HepG2 (cell line): ENCODE data around the gene STEAP1B. TPM values are rescaled to one million over a fixed set of nuclear protein-coding genes. Genes with fewer than 3 reads are reported as not detected.

ENCODE experiments used
- CEBPB ChIP-seq: IDR thresholded peaks from 2 replicates; pipeline ENCODE4 v1.6.1; 2011; ENCODE audit warnings: low read depth, low read length, improper control_type of control experiment, borderline replicate concordance
- CENPBD1 ChIP-seq: sonication (generic); formaldehyde crosslinking; IDR thresholded peaks from 2 replicates; pipeline ENCODE4 v1.8.0; 2022; ENCODE audit warnings: missing genetic modification reagents, low read depth, mild to moderate bottlenecking, borderline replicate concordance
- ERF ChIP-seq: IDR thresholded peaks from 2 replicates; pipeline ENCODE4 v1.6.1; 2018; ENCODE audit warnings: missing biosample characterization, missing genetic modification reagents
- FOSL2 ChIP-seq: sonication (generic); formaldehyde crosslinking; IDR thresholded peaks from 2 replicates; pipeline ENCODE4 v1.4.0; 2020; ENCODE audit warnings: missing genetic modification reagents
- FOXK1 ChIP-seq: sonication (generic); formaldehyde crosslinking; IDR thresholded peaks from 2 replicates; pipeline ENCODE4 v1.4.0; 2020; ENCODE audit warnings: low read depth, missing genetic modification reagents, borderline replicate concordance
- FOXO4 ChIP-seq: sonication (generic); formaldehyde crosslinking; conservative IDR thresholded peaks from 2 replicates; pipeline ENCODE4 v1.8.1; 2023; ENCODE audit warnings: missing genetic modification reagents
- KLF13 ChIP-seq: sonication (generic); formaldehyde crosslinking; IDR thresholded peaks from 2 replicates; pipeline ENCODE4 v1.4.0; 2020; ENCODE audit warnings: mild to moderate bottlenecking, missing genetic modification reagents
- MTF2 ChIP-seq: sonication (generic); formaldehyde crosslinking; IDR thresholded peaks from 2 replicates; pipeline ENCODE4 v1.5.0; 2020; ENCODE audit warnings: missing genetic modification reagents, borderline replicate concordance
- MYPOP ChIP-seq: sonication (generic); formaldehyde crosslinking; IDR thresholded peaks from 2 replicates; pipeline ENCODE4 v1.8.1; 2023; ENCODE audit warnings: mild to moderate bottlenecking, moderate library complexity, missing genetic modification reagents
- NAIF1 ChIP-seq: sonication (generic); formaldehyde crosslinking; IDR thresholded peaks from 2 replicates; pipeline ENCODE4 v1.5.0; 2020; ENCODE audit warnings: mild to moderate bottlenecking, missing genetic modification reagents, borderline replicate concordance
- NCOA5 ChIP-seq: sonication (generic); formaldehyde crosslinking; IDR thresholded peaks from 2 replicates; pipeline ENCODE4 v1.4.0; 2020; ENCODE audit warnings: missing genetic modification reagents
- NFRKB ChIP-seq: fragments of 450-650 bp; IDR thresholded peaks from 2 replicates; pipeline ENCODE4 v1.6.1; 2017
- PPARG ChIP-seq: conservative IDR thresholded peaks from 2 replicates; pipeline ENCODE4 v1.6.1; 2016; ENCODE audit warnings: missing biosample characterization, missing genetic modification reagents
- TAF15 ChIP-seq: fragments of 200-400 bp; formaldehyde crosslinking; IDR thresholded peaks from one replicate; pipeline ENCODE4 v1.6.1; 2018; ENCODE audit warnings: mild to moderate bottlenecking, low read depth, low read length; ENCODE audit not compliant: poor library complexity, severe bottlenecking
- TOE1 ChIP-seq: sonication (generic); formaldehyde crosslinking; IDR thresholded peaks from 2 replicates; pipeline ENCODE4 v1.4.0; 2020; ENCODE audit warnings: mild to moderate bottlenecking, missing genetic modification reagents
- ZFP36L2 ChIP-seq: sonication (generic); formaldehyde crosslinking; IDR thresholded peaks from 2 replicates; pipeline ENCODE4 v1.4.0; 2020; ENCODE audit warnings: missing genetic modification reagents
- ZKSCAN1 ChIP-seq: fragments of 150-350 bp; IDR thresholded peaks from 2 replicates; pipeline ENCODE4 v1.6.1; 2014; ENCODE audit warnings: low read length
- ZNF124 ChIP-seq: sonication (generic); formaldehyde crosslinking; IDR thresholded peaks from 2 replicates; pipeline ENCODE4 v1.4.0; 2020; ENCODE audit warnings: missing genetic modification reagents
- ZNF546 ChIP-seq: sonication (generic); formaldehyde crosslinking; conservative IDR thresholded peaks from 2 replicates; pipeline ENCODE4 v1.8.1; 2023; ENCODE audit warnings: mild to moderate bottlenecking, missing genetic modification reagents
- ZNF619 ChIP-seq: sonication (generic); formaldehyde crosslinking; IDR thresholded peaks from 2 replicates; pipeline ENCODE4 v1.4.0; 2020; ENCODE audit warnings: mild to moderate bottlenecking, missing genetic modification reagents
- ZNF746 ChIP-seq: sonication (generic); formaldehyde crosslinking; IDR thresholded peaks from 2 replicates; pipeline ENCODE4 v1.8.0; 2022; ENCODE audit warnings: mild to moderate bottlenecking, missing genetic modification reagents
- ZNF780A ChIP-seq: sonication (generic); formaldehyde crosslinking; IDR thresholded peaks from 2 replicates; pipeline ENCODE4 v1.8.0; 2022; ENCODE audit warnings: mild to moderate bottlenecking, missing genetic modification reagents, moderate library complexity
- ZSCAN29 ChIP-seq: sonication (generic); formaldehyde crosslinking; conservative IDR thresholded peaks from 2 replicates; pipeline ENCODE4 v1.4.0; 2020; ENCODE audit warnings: mild to moderate bottlenecking, missing genetic modification reagents
- polyA plus RNA-seq, 8 experiments: library from polyadenylated mRNA; depleted of rRNA in 3 of 8; stranded (reverse) in 7 of 8; unstranded in 1 of 8; fragments of >200 nt; fragmentation: Illumina TruSeq in 4 of 8; extraction: Trizol in 4 of 8; gene quantifications; 2 replicates each; pipeline versions ENCODE4 v1.2.1 to v1.2.3, GENCODE V29; 2011 to 2016; ENCODE audit warnings: low read depth in 4 of 8, missing spikeins in 1 of 8, mixed read lengths in 1 of 8; ENCODE audit not compliant: insufficient read depth in 1 of 8
- total RNA-seq, 5 experiments: library from RNA; depleted of rRNA; stranded (reverse); fragments of >200 nt; fragmentation: Illumina TruSeq; extraction: Trizol; gene quantifications; 2 replicates each; pipeline ENCODE4 v1.2.3, GENCODE V29; 2016; ENCODE audit warnings: low read depth in 1 of 5
- TF ChIP-seq, protein P1 (sequence below): sonication (generic); formaldehyde crosslinking; IDR thresholded peaks from 2 replicates; pipeline ENCODE4 v1.5.0; 2020; ENCODE audit warnings: missing genetic modification reagents
- TF ChIP-seq, protein P2 (sequence below): fragments of 450-650 bp; IDR thresholded peaks from 2 replicates; pipeline ENCODE4 v1.6.1; 2016
- TF ChIP-seq, protein P3 (sequence below): sonication (generic); formaldehyde crosslinking; conservative IDR thresholded peaks from 2 replicates; pipeline ENCODE4 v1.4.0; 2020; ENCODE audit warnings: missing genetic modification reagents

Gene STEAP1B
- total and polyA plus RNA-seq, 2 of the 13 experiments (the other 11 are each of a cell fraction or from before 2014, with no cell fraction given): not detected

- TF ChIP-seq, protein P1, sequence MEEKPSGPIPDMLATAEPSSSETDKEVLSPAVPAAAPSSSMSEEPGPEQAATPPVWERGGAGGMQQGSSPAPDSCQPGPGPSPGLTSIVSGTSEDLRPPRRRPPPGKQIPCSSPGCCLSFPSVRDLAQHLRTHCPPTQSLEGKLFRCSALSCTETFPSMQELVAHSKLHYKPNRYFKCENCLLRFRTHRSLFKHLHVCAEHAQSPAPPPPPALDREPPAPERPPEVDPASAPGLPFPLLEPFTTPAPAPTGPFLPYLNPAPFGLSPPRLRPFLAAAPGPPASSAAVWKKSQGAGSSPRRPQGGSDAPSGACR (CRISPR knock-in tag): no peak
- TF ChIP-seq ZNF619 (no peak), TAF15 (no peak), TOE1 (CRISPR knock-in tag) (no peak), CEBPB (peak; percentile 58; the same call in 1 of the 2 replicates), CENPBD1 (no peak), ZNF124 (CRISPR knock-in tag) (no peak), ZNF746 (CRISPR knock-in tag) (no peak), NCOA5 (CRISPR knock-in tag) (no peak), PPARG (no peak), MTF2 (no peak), NAIF1 (CRISPR knock-in tag) (no peak), FOXO4 (CRISPR knock-in tag) (no peak), FOXK1 (peak; percentile 66; the same call in 1 of the 2 replicates), ERF (no peak), FOSL2 (CRISPR knock-in tag) (peak; percentile 28; the same call in 1 of the 2 replicates), KLF13 (CRISPR knock-in tag) (no peak), ZKSCAN1 (no peak), NFRKB (no peak), ZSCAN29 (CRISPR knock-in tag) (no peak), ZFP36L2 (CRISPR knock-in tag) (no peak), ZNF780A (CRISPR knock-in tag) (no peak), ZNF546 (no peak), MYPOP (CRISPR knock-in tag) (peak; percentile 45; the same call in 1 of the 2 replicates)
- TF ChIP-seq, protein P2, sequence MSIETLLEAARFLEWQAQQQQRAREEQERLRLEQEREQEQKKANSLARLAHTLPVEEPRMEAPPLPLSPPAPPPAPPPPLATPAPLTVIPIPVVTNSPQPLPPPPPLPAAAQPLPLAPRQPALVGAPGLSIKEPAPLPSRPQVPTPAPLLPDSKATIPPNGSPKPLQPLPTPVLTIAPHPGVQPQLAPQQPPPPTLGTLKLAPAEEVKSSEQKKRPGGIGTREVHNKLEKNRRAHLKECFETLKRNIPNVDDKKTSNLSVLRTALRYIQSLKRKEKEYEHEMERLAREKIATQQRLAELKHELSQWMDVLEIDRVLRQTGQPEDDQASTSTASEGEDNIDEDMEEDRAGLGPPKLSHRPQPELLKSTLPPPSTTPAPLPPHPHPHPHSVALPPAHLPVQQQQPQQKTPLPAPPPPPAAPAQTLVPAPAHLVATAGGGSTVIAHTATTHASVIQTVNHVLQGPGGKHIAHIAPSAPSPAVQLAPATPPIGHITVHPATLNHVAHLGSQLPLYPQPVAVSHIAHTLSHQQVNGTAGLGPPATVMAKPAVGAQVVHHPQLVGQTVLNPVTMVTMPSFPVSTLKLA: peak; percentile 18; the same call in 1 of the 2 replicates
- TF ChIP-seq, protein P3, sequence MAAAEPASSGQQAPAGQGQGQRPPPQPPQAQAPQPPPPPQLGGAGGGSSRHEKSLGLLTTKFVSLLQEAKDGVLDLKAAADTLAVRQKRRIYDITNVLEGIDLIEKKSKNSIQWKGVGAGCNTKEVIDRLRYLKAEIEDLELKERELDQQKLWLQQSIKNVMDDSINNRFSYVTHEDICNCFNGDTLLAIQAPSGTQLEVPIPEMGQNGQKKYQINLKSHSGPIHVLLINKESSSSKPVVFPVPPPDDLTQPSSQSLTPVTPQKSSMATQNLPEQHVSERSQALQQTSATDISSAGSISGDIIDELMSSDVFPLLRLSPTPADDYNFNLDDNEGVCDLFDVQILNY (CRISPR knock-in tag): no peak
Measured at GRCh38 chr7:22378199-22378980, 121.6 kb downstream of the STEAP1B start (continued).
